ENCODE results near the gene CYP2W1. TPM values are rescaled to one million over a fixed set of nuclear protein-coding genes. Genes with fewer than 3 reads are reported as not detected.
"Not testable (repeated sequence)": the region's sequence is repeated elsewhere in the genome, so short reads cannot be mapped to it uniquely, and the experiment has no call there.

CYP2W1 gene
- total RNA-seq, 1 donor from 2014 or later = not detected

DNA sequence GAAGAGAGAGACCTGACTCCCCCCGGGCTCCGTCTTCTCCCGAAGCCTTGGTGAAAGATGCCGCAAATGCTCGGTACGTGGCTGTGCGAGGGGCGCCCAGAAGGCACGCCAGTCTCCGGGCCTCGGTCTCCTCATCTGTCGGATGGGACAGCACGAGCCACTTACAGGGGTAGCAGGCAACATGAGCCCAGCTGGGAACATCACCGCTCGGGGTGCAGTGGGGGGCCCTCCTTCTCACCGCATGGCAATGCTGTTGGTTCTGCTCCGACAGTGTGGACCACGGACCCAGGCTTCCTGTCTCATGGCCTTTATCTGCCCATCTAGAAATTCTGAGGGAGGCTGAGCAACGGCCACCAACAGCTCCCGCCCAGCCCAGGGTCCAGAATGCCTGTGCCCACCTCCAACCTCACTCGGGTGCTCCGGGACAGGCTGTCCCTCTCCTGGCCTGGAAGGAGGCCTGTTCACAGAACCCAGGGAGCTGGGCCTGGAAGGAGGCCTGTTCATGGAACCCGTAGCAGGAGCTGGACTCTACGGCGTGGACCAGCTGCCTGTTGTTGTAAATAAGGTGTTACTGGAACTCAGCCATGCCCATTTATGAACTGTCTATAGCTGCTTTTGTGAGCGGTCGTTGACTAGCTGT is 44.3 kb upstream of the CYP2W1 start:
- no peak for DNase-seq (ENCODE audit: low read depth)
- no peak for TF ChIP-seq CTCF (conservative IDR thresholded peaks at IDR 0.05; ENCODE audit: low read depth, low read length)

DNA sequence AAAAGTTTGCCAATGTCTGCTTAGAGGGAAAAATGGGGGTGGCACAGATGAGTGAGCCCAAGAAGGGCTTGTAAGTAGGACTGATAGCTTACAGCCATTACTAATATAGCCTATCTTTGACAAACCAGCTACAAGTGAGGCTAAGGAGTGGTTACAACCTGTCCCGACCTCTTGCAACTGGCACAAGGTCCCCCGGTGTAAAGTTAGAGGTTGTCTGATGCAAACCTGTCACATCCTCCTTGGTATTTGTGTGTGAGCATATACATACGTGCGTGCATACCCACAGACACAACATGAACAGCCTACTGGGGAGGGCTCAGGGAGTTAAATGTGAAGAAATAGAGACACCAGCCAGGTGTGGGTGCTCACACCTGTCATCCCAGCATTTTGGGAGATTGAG is 43.1 kb upstream of the CYP2W1 start:
- no peak overlapping the region for H3K4me3 ChIP-seq (ENCODE audit: low read depth, low read length)
- no peak for DNase-seq (ENCODE audit: low read depth)
- TF ChIP-seq CTCF (conservative IDR thresholded peaks at IDR 0.05; ENCODE audit: low read depth, low read length) = no peak

More for the DNA sequence above, 44.3 kb upstream of the CYP2W1 start:
- H3K4me3 ChIP-seq (ENCODE audit: low read depth, low read length) = no peak overlapping the region

DNA sequence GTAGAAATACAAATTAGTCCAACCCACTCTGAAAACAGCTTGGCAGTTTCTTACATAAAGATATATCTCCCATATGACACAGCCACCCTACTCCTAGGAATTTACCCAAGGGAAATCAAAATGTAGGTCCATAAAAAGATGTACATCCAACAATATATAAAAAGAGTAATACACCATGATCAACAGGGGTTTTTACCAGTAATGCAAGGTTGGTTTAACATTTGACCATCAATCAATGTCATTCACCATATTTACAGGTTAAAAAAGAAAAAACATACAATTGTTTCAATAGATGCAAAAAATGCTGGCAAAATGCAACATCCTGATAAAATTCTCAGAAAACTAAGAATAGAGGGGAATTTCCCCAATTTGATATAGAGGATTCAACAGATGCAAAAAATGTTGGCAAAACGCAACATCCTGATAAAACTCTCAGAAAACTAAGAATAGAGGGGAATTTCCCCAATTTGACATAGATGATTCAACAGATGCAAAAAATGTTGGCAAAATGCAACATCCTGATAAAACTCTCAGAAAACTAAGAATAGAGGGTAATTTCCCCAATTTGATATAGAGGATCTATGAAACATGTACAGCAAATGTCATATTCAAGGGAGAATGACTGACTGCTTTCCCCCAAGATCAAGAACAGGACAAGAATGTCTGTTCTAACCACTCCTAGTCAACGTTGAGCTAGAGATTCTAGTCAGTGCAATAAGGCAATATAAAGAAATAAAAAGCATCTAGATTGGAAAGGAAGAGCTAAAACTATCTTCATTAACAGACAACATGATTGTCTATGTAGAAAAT is 42.2 kb upstream of the CYP2W1 start:
- DNase-seq (ENCODE audit: low read depth) = no peak
- TF ChIP-seq CTCF (conservative IDR thresholded peaks at IDR 0.05; ENCODE audit: low read depth, low read length) = no peak
- H3K4me3 ChIP-seq (ENCODE audit: low read depth, low read length) = no peak overlapping the region

- DNase-seq (ENCODE audit: low read depth); H3K4me3 ChIP-seq (ENCODE audit: low read depth, low read length): not testable (repeated sequence)
Observed at GRCh38 chr7:943793-944192, 39.2 kb upstream of the CYP2W1 start.

DNA sequence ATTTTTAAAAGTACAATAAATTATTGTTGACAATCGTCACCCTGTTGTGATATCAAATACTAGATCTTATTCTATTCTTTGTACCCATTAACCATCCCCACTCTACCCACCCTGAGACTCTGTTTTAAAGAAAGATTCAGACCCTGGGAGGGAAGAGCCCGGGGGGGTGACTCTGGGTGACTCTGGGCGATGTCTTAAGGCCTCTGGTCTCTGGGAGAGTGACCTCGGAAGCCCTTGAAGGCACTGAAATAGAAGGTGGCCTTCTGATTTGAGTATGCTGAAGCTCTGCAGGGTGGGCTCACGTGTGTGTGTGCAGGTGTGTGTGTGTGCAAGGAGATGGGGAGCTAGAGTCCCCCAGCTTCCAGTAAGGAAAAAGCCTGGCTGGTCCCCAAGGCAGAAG is 38.2 kb upstream of the CYP2W1 start:
- no peak overlapping the region for H3K4me3 ChIP-seq (ENCODE audit: low read depth, low read length)
- DNase-seq (ENCODE audit: low read depth) = no peak
- no peak for TF ChIP-seq CTCF (conservative IDR thresholded peaks at IDR 0.05; ENCODE audit: low read depth, low read length)

DNA sequence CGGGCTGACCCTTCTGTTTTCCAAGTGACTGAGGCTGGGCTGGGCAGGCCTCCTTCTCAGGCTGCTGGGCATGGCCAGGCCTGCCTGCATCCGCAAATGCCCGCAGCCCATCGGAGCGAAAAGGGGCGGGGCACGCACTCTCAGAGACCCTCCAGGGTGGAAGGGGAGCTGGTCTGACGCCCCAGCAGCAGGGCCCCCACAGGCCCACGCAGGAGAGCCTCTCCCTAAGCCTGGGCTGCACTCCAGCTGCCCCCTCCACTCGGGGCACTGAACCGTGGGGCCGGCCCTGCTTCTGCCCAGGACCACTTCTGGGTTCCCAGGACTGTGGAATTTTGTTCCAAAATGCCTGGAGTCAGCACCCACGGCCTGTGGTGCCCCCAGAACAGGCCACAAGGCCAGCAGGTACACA is 37.8 kb upstream of the CYP2W1 start:
- no peak for TF ChIP-seq CTCF (conservative IDR thresholded peaks at IDR 0.05; ENCODE audit: low read depth, low read length)
- H3K4me3 ChIP-seq (ENCODE audit: low read depth, low read length) = peak overlapping the region; percentile 8
- DNase-seq (ENCODE audit: low read depth) = no peak

GRCh38 chr7:945556-946255 is 37.3 kb upstream of the CYP2W1 start:
- peak overlapping the region; percentile 8 for H3K4me3 ChIP-seq (ENCODE audit: low read depth, low read length)
- no peak for DNase-seq (ENCODE audit: low read depth)
- TF ChIP-seq CTCF (conservative IDR thresholded peaks at IDR 0.05; ENCODE audit: low read depth, low read length) = no peak

Measured in epithelial cell of proximal tubule (primary cell).